ENCODE results near the gene ZDHHC7.

DNA sequence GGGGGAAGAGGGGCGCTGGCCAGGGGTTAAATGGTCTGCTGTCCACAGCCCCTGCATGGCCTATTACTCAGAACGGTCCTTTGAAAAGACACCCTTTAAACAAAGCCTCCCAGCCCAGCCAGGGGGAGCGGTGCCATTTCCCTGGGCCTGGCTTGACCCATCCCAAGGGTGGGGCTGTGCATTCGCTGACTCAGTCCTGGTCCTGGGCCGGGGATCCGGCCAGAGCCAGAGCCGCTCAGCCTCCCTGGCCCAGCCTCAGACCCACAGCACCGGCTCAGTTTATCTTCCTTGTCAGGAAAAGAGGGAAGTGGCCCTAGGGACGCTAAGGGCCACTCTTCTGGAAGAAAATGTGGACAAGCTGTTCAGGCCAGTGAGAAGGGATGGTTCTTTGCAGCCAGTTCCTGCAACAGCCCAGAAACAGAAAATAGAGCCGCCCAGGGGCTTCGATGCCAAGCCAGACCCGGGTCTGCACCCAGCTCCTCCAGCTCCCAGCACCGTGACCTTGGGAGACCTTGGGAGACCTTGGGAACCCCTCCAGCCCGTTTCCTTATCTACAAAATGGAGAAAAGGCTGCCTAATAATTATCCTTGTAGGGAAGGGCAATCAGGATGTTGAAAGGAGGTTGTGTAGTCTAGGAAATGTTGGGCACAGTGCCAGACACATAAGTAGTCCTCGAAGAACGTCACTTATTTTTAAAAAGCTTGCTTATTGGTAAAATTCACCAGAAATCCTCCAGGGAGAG, 82.5 kb downstream of the ZDHHC7 start:
- TF ChIP-seq POLR2A (IDR thresholded peaks at IDR 0.05) (no peak), EP300 (IDR thresholded peaks at IDR 0.05) (no peak), POLR2AphosphoS5 (IDR thresholded peaks at IDR 0.05) (no peak)
- TF ChIP-seq, protein P1, sequence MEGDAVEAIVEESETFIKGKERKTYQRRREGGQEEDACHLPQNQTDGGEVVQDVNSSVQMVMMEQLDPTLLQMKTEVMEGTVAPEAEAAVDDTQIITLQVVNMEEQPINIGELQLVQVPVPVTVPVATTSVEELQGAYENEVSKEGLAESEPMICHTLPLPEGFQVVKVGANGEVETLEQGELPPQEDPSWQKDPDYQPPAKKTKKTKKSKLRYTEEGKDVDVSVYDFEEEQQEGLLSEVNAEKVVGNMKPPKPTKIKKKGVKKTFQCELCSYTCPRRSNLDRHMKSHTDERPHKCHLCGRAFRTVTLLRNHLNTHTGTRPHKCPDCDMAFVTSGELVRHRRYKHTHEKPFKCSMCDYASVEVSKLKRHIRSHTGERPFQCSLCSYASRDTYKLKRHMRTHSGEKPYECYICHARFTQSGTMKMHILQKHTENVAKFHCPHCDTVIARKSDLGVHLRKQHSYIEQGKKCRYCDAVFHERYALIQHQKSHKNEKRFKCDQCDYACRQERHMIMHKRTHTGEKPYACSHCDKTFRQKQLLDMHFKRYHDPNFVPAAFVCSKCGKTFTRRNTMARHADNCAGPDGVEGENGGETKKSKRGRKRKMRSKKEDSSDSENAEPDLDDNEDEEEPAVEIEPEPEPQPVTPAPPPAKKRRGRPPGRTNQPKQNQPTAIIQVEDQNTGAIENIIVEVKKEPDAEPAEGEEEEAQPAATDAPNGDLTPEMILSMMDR (IDR thresholded peaks at IDR 0.05), result no peak

Data from suprapubic skin (tissue), 4 donors.